Measurements from ENCODE around the gene ZNF346. TPM values are rescaled to one million over a fixed set of nuclear protein-coding genes. Genes with fewer than 3 reads are reported as not detected.

Gene ZNF346
- total and polyA plus RNA-seq, 2 donors from 2014 or later = 9.5 to 19.2 TPM

- Histone ChIP-seq H3K36me3 (ENCODE audit: control insufficient read depth in 2 of 3, insufficient read depth in 3 of 3, low read length in 3 of 3) (no peaks in the 10 kb centered on the region), H3K4me1 (ENCODE audit: control insufficient read depth in 2 of 3, insufficient read depth in 2 of 3, low read depth in 1 of 3, low read length in 3 of 3) (no peaks in the 10 kb centered on the region), H3K4me3 (ENCODE audit: low read length in 3 of 3) (no peak overlapping the region), H3K9ac (ENCODE audit: low read length in 3 of 3) (no peak overlapping the region), H3K27me3 (ENCODE audit: control insufficient read depth, insufficient read depth, low read length) (no peaks in the 10 kb centered on the region), H3K27ac (ENCODE audit: low read depth in 2 of 2, low read length in 2 of 2) (no peak overlapping the region), H3K9me3 (ENCODE audit: control insufficient read depth in 2 of 3, insufficient read depth in 1 of 3, low read length in 3 of 3) (no peaks in the 10 kb centered on the region)
- FAIRE-seq (no peak), DNase-seq (peak; percentile 26 to 92 (median 84))
- TF ChIP-seq CTCF (IDR thresholded peaks at IDR 0.05; ENCODE audit: borderline replicate concordance, extremely low read depth, insufficient read depth) = peak; percentile 88
- intact Hi-C loops (cut with DNase I) = loop anchor here (5.0 kb wide), 1 partner anchor 40 kb away; no protein-coding TSS in a partner anchor
Observed at GRCh38 chr5:177071666-177072385, 49.3 kb downstream of the ZNF346 start.

DNA sequence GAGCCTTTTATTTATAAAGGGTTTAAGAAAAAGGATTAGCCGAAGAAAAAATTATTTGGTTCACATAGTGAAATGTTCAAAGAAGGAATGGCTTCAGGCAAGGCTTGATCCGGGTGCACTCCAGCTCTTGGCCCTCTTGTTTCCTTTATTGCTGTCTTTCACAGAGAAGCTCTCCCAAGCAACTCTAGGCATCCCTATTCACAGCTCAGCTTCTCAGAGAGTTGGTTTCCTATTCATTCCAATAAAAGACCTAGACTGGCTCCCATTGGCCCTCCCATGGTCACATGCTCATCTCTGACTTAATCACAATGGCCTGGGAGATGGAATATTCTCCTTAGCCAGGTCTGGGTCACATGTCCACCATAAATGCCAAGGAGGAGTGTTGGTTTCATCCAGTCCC is 54.8 kb downstream of the ZNF346 start:
- H3K27ac ChIP-seq (ENCODE audit: low read depth in 2 of 2, low read length in 2 of 2) = no peak overlapping the region
- H3K27me3 ChIP-seq (ENCODE audit: control insufficient read depth, insufficient read depth, low read length) = no peaks in the 10 kb centered on the region
- no peaks in the 10 kb centered on the region for H3K4me1 ChIP-seq (ENCODE audit: control insufficient read depth in 2 of 3, insufficient read depth in 2 of 3, low read depth in 1 of 3, low read length in 3 of 3)
- intact Hi-C loops (cut with DNase I) = no loop called here
- H3K9ac ChIP-seq (ENCODE audit: low read length in 3 of 3) = no peak overlapping the region
- H3K4me3 ChIP-seq (ENCODE audit: low read length in 3 of 3) = no peak overlapping the region
- H3K9me3 ChIP-seq (ENCODE audit: control insufficient read depth in 2 of 3, insufficient read depth in 1 of 3, low read length in 3 of 3) = no peaks in the 10 kb centered on the region
- no peak for FAIRE-seq
- TF ChIP-seq CTCF (IDR thresholded peaks at IDR 0.05; ENCODE audit: borderline replicate concordance, extremely low read depth, insufficient read depth) = no peak
- no peaks in the 10 kb centered on the region for H3K36me3 ChIP-seq (ENCODE audit: control insufficient read depth in 2 of 3, insufficient read depth in 3 of 3, low read length in 3 of 3)
- no peak for DNase-seq

DNA sequence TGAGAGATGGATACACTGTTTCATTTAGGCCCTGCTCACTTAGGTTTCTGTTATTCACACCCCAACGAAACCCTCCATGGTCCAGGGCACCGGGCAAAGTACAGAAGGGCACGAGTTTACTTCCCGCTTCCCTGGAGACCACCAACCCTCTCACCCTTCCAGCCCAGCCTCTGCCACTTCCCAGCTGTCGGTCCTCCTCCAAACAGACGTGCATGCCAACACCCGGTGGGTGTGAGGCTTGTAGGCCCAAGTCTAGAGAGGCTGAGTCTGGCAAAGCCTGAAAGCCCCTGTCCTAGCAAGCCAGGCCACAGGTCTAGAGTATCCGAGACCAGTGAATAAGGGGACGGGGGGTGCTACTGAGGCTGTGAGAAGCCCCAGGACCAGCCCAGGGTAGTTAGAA is 57.1 kb downstream of the ZNF346 start:
- no peak for TF ChIP-seq CTCF (IDR thresholded peaks at IDR 0.05; ENCODE audit: borderline replicate concordance, extremely low read depth, insufficient read depth)
- Histone ChIP-seq H3K36me3 (ENCODE audit: control insufficient read depth in 2 of 3, insufficient read depth in 3 of 3, low read length in 3 of 3) (no peaks in the 10 kb centered on the region), H3K27me3 (ENCODE audit: control insufficient read depth, insufficient read depth, low read length) (no peaks in the 10 kb centered on the region), H3K4me3 (ENCODE audit: low read length in 3 of 3) (no peak overlapping the region), H3K4me1 (ENCODE audit: control insufficient read depth in 2 of 3, insufficient read depth in 2 of 3, low read depth in 1 of 3, low read length in 3 of 3) (no peaks in the 10 kb centered on the region), H3K9ac (ENCODE audit: low read length in 3 of 3) (no peak overlapping the region), H3K27ac (ENCODE audit: low read depth in 2 of 2, low read length in 2 of 2) (no peak overlapping the region), H3K9me3 (ENCODE audit: control insufficient read depth in 2 of 3, insufficient read depth in 1 of 3, low read length in 3 of 3) (no peaks in the 10 kb centered on the region)
- intact Hi-C loops (cut with DNase I) = no loop called here
- DNase-seq (no peak), FAIRE-seq (no peak)

Measured in kidney (tissue), 14 donors.